WERI-Rb-1 (cell line): Measurements from ENCODE around the gene P2RY4.

ENCODE experiments used
- DNase-seq: peaks from one replicate; pipeline ENCODE4 v3.0.0-alpha.2; 2020
- H3K27ac ChIP-seq: fragments of 250-450 bp; sonication (Bioruptor Pico); 2 replicates; pipeline ENCODE4 v1.5.1; 2020; ENCODE audit warnings: mild to moderate bottlenecking, moderate library complexity
- H3K27me3 ChIP-seq: fragments of 250-450 bp; sonication (Bioruptor Pico); 2 replicates; pipeline ENCODE4 v1.5.1; 2021; ENCODE audit warnings: mild to moderate bottlenecking, low read depth, moderate library complexity; ENCODE audit not compliant: insufficient read depth, severe bottlenecking
- H3K36me3 ChIP-seq: fragments of 250-450 bp; sonication (Bioruptor Pico); 2 replicates; pipeline ENCODE4 v1.5.1; 2020; ENCODE audit warnings: mild to moderate bottlenecking, moderate library complexity
- H3K4me3 ChIP-seq: 2 replicates; pipeline ENCODE4 v1.5.1; 2011; ENCODE audit warnings: low read depth, mild to moderate bottlenecking, control low read depth, low read length
- H3K9me3 ChIP-seq: fragments of 250-450 bp; sonication (Bioruptor Pico); 2 replicates; pipeline ENCODE4 v1.5.1; 2021; ENCODE audit warnings: mild to moderate bottlenecking, moderate library complexity; ENCODE audit not compliant: severe bottlenecking
- TF ChIP-seq, protein P1 (sequence below): IDR thresholded peaks from 2 replicates; pipeline ENCODE4 v1.5.1; 2011; ENCODE audit warnings: low read depth, mild to moderate bottlenecking, control low read depth, inconsistent platforms, low read length

The P2RY4 gene

DNA sequence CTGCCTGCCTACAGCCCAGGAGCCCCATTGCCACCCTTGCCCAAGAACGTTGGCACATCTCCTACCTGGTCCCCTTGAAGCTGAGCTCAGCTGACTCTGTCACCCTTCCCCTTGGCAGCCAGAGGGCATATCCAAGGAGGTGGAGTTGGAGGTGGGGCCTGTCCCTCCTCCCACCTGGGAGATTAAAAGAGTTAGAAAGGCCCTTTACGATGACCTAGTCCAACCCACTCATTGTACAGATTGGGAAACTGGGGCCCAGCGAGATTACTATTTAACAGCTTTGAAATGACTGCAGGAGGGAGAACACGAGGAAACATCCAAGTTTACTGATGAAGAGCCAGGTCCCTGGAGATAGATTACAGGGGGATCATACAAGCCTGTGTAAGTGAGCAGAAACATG, at the start of gene P2RY4:
Gene P2RY4 (minus strand): TSS at position 101 of the 400 bp plus-strand sequence. CDS start 580 bp downstream, outside the sequence.
- Histone ChIP-seq H3K4me3 (no peak within 1 kb of the TSS), H3K27me3 (no peaks in the 10 kb centered on the region), H3K27ac (no peak within 1 kb of the TSS), H3K9me3 (no peaks in the 10 kb centered on the region), H3K36me3 (no peaks in the 10 kb centered on the region)
- TF ChIP-seq, protein P1, sequence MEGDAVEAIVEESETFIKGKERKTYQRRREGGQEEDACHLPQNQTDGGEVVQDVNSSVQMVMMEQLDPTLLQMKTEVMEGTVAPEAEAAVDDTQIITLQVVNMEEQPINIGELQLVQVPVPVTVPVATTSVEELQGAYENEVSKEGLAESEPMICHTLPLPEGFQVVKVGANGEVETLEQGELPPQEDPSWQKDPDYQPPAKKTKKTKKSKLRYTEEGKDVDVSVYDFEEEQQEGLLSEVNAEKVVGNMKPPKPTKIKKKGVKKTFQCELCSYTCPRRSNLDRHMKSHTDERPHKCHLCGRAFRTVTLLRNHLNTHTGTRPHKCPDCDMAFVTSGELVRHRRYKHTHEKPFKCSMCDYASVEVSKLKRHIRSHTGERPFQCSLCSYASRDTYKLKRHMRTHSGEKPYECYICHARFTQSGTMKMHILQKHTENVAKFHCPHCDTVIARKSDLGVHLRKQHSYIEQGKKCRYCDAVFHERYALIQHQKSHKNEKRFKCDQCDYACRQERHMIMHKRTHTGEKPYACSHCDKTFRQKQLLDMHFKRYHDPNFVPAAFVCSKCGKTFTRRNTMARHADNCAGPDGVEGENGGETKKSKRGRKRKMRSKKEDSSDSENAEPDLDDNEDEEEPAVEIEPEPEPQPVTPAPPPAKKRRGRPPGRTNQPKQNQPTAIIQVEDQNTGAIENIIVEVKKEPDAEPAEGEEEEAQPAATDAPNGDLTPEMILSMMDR: no peak
- DNase-seq: no peak

DNA sequence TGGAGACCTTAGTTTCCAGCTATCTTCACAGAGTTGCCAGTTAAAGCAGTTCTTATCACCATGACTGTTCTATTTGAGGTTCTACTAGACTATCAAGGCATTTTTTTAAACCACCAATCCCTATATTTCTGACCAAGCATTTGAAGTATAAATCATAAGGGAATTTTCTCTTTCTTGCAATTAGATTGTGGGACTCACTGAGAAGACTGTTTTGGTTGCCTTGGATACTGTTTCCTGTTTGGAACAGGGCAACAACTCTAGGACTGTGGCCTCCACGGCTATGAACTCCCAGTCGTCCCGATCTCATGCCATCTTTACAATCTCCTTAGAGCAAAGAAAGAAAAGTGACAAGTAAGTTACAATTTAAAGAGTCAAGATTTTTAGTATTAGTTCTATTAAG, 41.7 kb upstream of the P2RY4 start:
- Histone ChIP-seq H3K36me3 (peaks cover 31% of the 10 kb centered on the region), H3K9me3 (no peaks in the 10 kb centered on the region), H3K27me3 (no peaks in the 10 kb centered on the region), H3K27ac (no peak overlapping the region), H3K4me3 (no peak overlapping the region)
- no peak for DNase-seq
- TF ChIP-seq, protein P1: no peak

GRCh38 chrX:70293621-70294020, 33.6 kb upstream of the P2RY4 start:
- no peak overlapping the region for H3K4me3 ChIP-seq
- no peak overlapping the region for H3K27ac ChIP-seq
- H3K9me3 ChIP-seq: no peaks in the 10 kb centered on the region
- H3K27me3 ChIP-seq: peaks cover 6% of the 10 kb centered on the region
- H3K36me3 ChIP-seq: peaks cover 24% of the 10 kb centered on the region
- DNase-seq: no peak
- TF ChIP-seq, protein P1: no peak

DNA sequence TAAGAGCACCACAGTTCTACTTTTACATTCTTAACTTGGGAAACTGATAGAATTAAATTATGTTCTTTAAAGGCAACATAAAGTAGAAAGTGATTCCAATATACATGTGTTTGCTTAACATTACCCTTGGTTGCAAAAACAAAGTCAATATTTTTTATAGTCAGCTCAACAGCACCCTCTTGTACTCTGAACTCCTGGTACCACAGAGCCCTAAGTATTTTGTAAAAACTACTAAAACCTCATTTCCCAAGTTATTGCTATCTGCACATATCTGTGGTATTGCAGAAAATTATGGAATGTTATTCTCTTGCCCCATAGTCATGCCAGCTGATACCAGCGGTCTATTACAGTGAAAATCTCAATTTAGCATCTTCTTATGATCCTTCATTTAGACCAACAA, 32.8 kb upstream of the P2RY4 start:
- Histone ChIP-seq H3K4me3 (no peak overlapping the region), H3K36me3 (peaks cover 19% of the 10 kb centered on the region), H3K27ac (no peak overlapping the region), H3K27me3 (peaks cover 6% of the 10 kb centered on the region), H3K9me3 (no peaks in the 10 kb centered on the region)
- TF ChIP-seq, protein P1: no peak
- DNase-seq: no peak

- DNase-seq: peak; percentile 85
- TF ChIP-seq, protein P1: no peak
- Histone ChIP-seq H3K27me3 (peaks cover 6% of the 10 kb centered on the region), H3K4me3 (peak within 1 kb of the TSS; percentile 67), H3K36me3 (peaks cover 23% of the 10 kb centered on the region), H3K27ac (peak within 1 kb of the TSS; percentile 92), H3K9me3 (no peaks in the 10 kb centered on the region)
Observed at GRCh38 chrX:70289793-70290770, 30.1 kb upstream of the P2RY4 start, which contains the start of the genes KIF4A and PDZD11. Gene KIF4A, plus strand, starts transcription at chrX:70290104. Its CDS starts 355 bp downstream, at chrX:70290459. Gene PDZD11, minus strand, starts transcription at chrX:70289927. Its CDS starts 586 bp downstream, at chrX:70289341.
